ENCODE measurements around the gene SPPL2B.

DNA sequence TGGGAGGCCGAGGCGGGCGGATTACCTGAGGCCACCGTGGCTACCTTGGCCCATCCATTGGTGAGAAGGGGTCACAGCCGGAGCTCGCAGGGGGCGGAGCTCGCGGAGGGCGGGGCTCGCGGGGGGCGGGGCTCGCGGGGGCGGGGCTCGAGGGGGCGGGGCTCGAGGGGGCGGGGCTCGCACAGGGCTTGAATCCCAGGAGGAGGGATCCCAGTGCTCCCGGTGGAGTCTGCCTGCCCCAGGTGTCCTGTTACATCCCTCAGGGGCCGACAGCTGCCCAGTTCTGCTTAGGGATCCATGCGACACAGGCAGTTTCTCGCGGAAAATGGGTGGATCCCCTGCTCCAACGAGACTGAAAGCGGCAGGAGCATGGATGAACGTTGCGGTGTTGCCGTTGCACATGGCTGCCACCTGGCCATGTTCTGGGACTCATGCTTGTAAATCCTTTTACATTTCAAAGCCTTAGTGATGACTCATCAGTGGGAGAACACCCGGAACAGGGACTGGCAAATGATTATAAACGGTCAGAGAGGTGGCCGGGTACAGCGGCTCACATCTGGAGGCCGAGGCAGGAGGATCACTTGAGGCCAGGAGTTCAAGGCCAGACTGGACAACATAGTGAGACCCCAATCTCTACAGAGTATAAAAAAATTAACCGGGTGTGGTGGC is 56.7 kb downstream of the SPPL2B start:
- TF ChIP-seq PATZ1 (CRISPR knock-in tag; IDR thresholded peaks at IDR 0.05; ENCODE audit: borderline replicate concordance) (no peak), ESRRG (CRISPR knock-in tag; IDR thresholded peaks at IDR 0.05) (no peak), CREB5 (CRISPR knock-in tag; IDR thresholded peaks at IDR 0.05; ENCODE audit: low read depth) (no peak), OSR1 (CRISPR knock-in tag; IDR thresholded peaks at IDR 0.05) (no peak)
- TF ChIP-seq, protein P1, sequence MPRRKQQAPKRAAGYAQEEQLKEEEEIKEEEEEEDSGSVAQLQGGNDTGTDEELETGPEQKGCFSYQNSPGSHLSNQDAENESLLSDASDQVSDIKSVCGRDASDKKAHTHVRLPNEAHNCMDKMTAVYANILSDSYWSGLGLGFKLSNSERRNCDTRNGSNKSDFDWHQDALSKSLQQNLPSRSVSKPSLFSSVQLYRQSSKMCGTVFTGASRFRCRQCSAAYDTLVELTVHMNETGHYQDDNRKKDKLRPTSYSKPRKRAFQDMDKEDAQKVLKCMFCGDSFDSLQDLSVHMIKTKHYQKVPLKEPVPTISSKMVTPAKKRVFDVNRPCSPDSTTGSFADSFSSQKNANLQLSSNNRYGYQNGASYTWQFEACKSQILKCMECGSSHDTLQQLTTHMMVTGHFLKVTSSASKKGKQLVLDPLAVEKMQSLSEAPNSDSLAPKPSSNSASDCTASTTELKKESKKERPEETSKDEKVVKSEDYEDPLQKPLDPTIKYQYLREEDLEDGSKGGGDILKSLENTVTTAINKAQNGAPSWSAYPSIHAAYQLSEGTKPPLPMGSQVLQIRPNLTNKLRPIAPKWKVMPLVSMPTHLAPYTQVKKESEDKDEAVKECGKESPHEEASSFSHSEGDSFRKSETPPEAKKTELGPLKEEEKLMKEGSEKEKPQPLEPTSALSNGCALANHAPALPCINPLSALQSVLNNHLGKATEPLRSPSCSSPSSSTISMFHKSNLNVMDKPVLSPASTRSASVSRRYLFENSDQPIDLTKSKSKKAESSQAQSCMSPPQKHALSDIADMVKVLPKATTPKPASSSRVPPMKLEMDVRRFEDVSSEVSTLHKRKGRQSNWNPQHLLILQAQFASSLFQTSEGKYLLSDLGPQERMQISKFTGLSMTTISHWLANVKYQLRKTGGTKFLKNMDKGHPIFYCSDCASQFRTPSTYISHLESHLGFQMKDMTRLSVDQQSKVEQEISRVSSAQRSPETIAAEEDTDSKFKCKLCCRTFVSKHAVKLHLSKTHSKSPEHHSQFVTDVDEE (CRISPR knock-in tag; IDR thresholded peaks at IDR 0.05): no peak

Data from SK-N-SH treated with all-trans-retinoic acid at 6 μM for 48 hours (cell line).